Measurements from ENCODE around the gene MVB12A.

The MVB12A gene

GRCh38 chr19:17406887-17407196, 13.0 kb upstream of the MVB12A start:
- Histone ChIP-seq H3K9ac (ENCODE audit: low read length) (no peak overlapping the region), H2BK15ac (replicated peaks; ENCODE audit: low read depth) (no peak overlapping the region), H2AK5ac (ENCODE audit: low read length) (no peak overlapping the region), H3K56ac (ENCODE audit: low read length) (no peak overlapping the region), H4K5ac (ENCODE audit: low read length) (no peak overlapping the region), H3K4ac (ENCODE audit: low read depth, low read length) (no peak overlapping the region), H3K4me1 (ENCODE audit: control insufficient read depth, low read depth, low read length) (peaks cover 3% of the 10 kb centered on the region), H2BK120ac (ENCODE audit: low read depth, low read length) (no peak overlapping the region), H3K18ac (ENCODE audit: low read length) (no peak overlapping the region), H3K4me3 (ENCODE audit: low read length) (no peak overlapping the region), H3K27ac (ENCODE audit: low read depth, low read length) (no peak overlapping the region), H3K79me2 (ENCODE audit: control insufficient read depth, insufficient read depth, low read length) (no peaks in the 10 kb centered on the region), H3K36me3 (ENCODE audit: control insufficient read depth, insufficient read depth, low read length) (no peaks in the 10 kb centered on the region), H4K8ac (ENCODE audit: low read depth, low read length) (no peak overlapping the region), H3K27me3 (ENCODE audit: insufficient read depth, low read length, poor library complexity) (no peaks in the 10 kb centered on the region), H2BK5ac (ENCODE audit: low read length) (no peak overlapping the region), H3K79me1 (ENCODE audit: low read length) (no peaks in the 10 kb centered on the region), H3K4me2 (ENCODE audit: low read length) (no peak overlapping the region), H3K23ac (ENCODE audit: low read length) (no peak overlapping the region)
- WGBS (ENCODE audit: extremely low coverage, insufficient coverage, low lambda C conversion rate), result no CpG with 5 or more reads among the region's 2 CpGs
- no peak for DNase-seq

- no peak overlapping the region for H3K4me3 ChIP-seq (ENCODE audit: low read length)
- H3K36me3 ChIP-seq (ENCODE audit: control insufficient read depth, insufficient read depth, low read length), result no peaks in the 10 kb centered on the region
- no peak overlapping the region for H2BK120ac ChIP-seq (ENCODE audit: low read depth, low read length)
- H3K56ac ChIP-seq (ENCODE audit: low read length), result no peak overlapping the region
- H3K23ac ChIP-seq (ENCODE audit: low read length), result no peak overlapping the region
- no peaks in the 10 kb centered on the region for H3K79me1 ChIP-seq (ENCODE audit: low read length)
- no peak overlapping the region for H4K5ac ChIP-seq (ENCODE audit: low read length)
- H3K18ac ChIP-seq (ENCODE audit: low read length), result no peak overlapping the region
- DNase-seq, result no peak
- H3K4me2 ChIP-seq (ENCODE audit: low read length), result no peak overlapping the region
- no peak overlapping the region for H2BK15ac ChIP-seq (replicated peaks; ENCODE audit: low read depth)
- H3K27ac ChIP-seq (ENCODE audit: low read depth, low read length), result no peak overlapping the region
- H3K4me1 ChIP-seq (ENCODE audit: control insufficient read depth, low read depth, low read length), result no peaks in the 10 kb centered on the region
- H3K4ac ChIP-seq (ENCODE audit: low read depth, low read length), result no peak overlapping the region
- WGBS (ENCODE audit: extremely low coverage, insufficient coverage, low lambda C conversion rate), result no CpG with 5 or more reads among the region's 9 CpGs
- no peak overlapping the region for H3K9ac ChIP-seq (ENCODE audit: low read length)
- H3K27me3 ChIP-seq (ENCODE audit: insufficient read depth, low read length, poor library complexity), result no peaks in the 10 kb centered on the region
- H4K8ac ChIP-seq (ENCODE audit: low read depth, low read length), result no peak overlapping the region
- H2AK5ac ChIP-seq (ENCODE audit: low read length), result no peak overlapping the region
- H2BK5ac ChIP-seq (ENCODE audit: low read length), result no peak overlapping the region
- no peaks in the 10 kb centered on the region for H3K79me2 ChIP-seq (ENCODE audit: control insufficient read depth, insufficient read depth, low read length)
These were observed 9.9 kb upstream of the MVB12A start for GRCh38 chr19:17409990-17410389.

GRCh38 chr19:17411801-17412200, 8.0 kb upstream of the MVB12A start:
- Histone ChIP-seq H3K36me3 (ENCODE audit: control insufficient read depth, insufficient read depth, low read length) (no peaks in the 10 kb centered on the region), H3K23ac (ENCODE audit: low read length) (no peak overlapping the region), H4K8ac (ENCODE audit: low read depth, low read length) (no peak overlapping the region), H3K9ac (ENCODE audit: low read length) (no peak overlapping the region), H2AK5ac (ENCODE audit: low read length) (no peak overlapping the region), H3K4me3 (ENCODE audit: low read length) (no peak overlapping the region), H3K27me3 (ENCODE audit: insufficient read depth, low read length, poor library complexity) (no peaks in the 10 kb centered on the region), H4K5ac (ENCODE audit: low read length) (no peak overlapping the region), H3K79me1 (ENCODE audit: low read length) (no peaks in the 10 kb centered on the region), H3K79me2 (ENCODE audit: control insufficient read depth, insufficient read depth, low read length) (no peaks in the 10 kb centered on the region), H3K56ac (ENCODE audit: low read length) (no peak overlapping the region), H2BK15ac (replicated peaks; ENCODE audit: low read depth) (no peak overlapping the region), H3K4me2 (ENCODE audit: low read length) (no peak overlapping the region), H2BK120ac (ENCODE audit: low read depth, low read length) (no peak overlapping the region), H3K27ac (ENCODE audit: low read depth, low read length) (no peak overlapping the region), H3K4me1 (ENCODE audit: control insufficient read depth, low read depth, low read length) (peaks cover 3% of the 10 kb centered on the region), H3K18ac (ENCODE audit: low read length) (no peak overlapping the region), H3K4ac (ENCODE audit: low read depth, low read length) (no peak overlapping the region), H2BK5ac (ENCODE audit: low read length) (no peak overlapping the region)
- no CpG with 5 or more reads among the region's 11 CpGs for WGBS (ENCODE audit: extremely low coverage, insufficient coverage, low lambda C conversion rate)
- DNase-seq, result no peak

DNA sequence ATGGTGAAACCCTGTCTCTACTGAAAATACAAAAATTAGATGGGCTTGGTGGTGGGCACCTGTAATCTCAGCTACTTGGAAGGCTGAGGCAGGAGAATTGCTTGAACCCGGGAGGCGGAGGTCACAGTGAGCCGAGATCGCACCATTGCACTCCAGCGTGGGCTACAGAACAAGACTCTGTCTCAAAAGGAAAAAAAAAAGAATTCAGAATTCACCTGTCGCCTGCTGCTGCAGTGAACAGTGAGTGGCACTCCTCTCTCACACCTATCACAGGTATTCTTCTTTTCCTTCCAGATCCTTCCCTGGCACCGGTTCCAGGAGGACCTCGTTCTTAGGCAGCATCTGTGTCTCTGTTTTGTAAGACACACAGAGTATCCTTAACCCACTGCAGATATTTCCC, 5.8 kb upstream of the MVB12A start:
- Histone ChIP-seq H3K23ac (ENCODE audit: low read length) (no peak overlapping the region), H3K79me2 (ENCODE audit: control insufficient read depth, insufficient read depth, low read length) (no peaks in the 10 kb centered on the region), H3K27ac (ENCODE audit: low read depth, low read length) (no peak overlapping the region), H3K56ac (ENCODE audit: low read length) (no peak overlapping the region), H2BK15ac (replicated peaks; ENCODE audit: low read depth) (no peak overlapping the region), H3K18ac (ENCODE audit: low read length) (no peak overlapping the region), H2BK120ac (ENCODE audit: low read depth, low read length) (no peak overlapping the region), H3K4me3 (ENCODE audit: low read length) (no peak overlapping the region), H3K36me3 (ENCODE audit: control insufficient read depth, insufficient read depth, low read length) (no peaks in the 10 kb centered on the region), H3K79me1 (ENCODE audit: low read length) (no peaks in the 10 kb centered on the region), H2BK5ac (ENCODE audit: low read length) (no peak overlapping the region), H3K4me2 (ENCODE audit: low read length) (no peak overlapping the region), H3K9ac (ENCODE audit: low read length) (no peak overlapping the region), H3K4me1 (ENCODE audit: control insufficient read depth, low read depth, low read length) (peaks cover 3% of the 10 kb centered on the region), H3K4ac (ENCODE audit: low read depth, low read length) (no peak overlapping the region), H4K8ac (ENCODE audit: low read depth, low read length) (no peak overlapping the region), H2AK5ac (ENCODE audit: low read length) (no peak overlapping the region), H3K27me3 (ENCODE audit: insufficient read depth, low read length, poor library complexity) (no peaks in the 10 kb centered on the region), H4K5ac (ENCODE audit: low read length) (no peak overlapping the region)
- no CpG with 5 or more reads among the region's 8 CpGs for WGBS (ENCODE audit: extremely low coverage, insufficient coverage, low lambda C conversion rate)
- no peak for DNase-seq

- Histone ChIP-seq H4K5ac (ENCODE audit: low read length) (no peak overlapping the region), H3K9ac (ENCODE audit: low read length) (no peak overlapping the region), H3K23ac (ENCODE audit: low read length) (no peak overlapping the region), H3K4me3 (ENCODE audit: low read length) (no peak overlapping the region), H3K4me1 (ENCODE audit: control insufficient read depth, low read depth, low read length) (peaks cover 3% of the 10 kb centered on the region), H3K79me1 (ENCODE audit: low read length) (no peaks in the 10 kb centered on the region), H4K8ac (ENCODE audit: low read depth, low read length) (no peak overlapping the region), H2BK120ac (ENCODE audit: low read depth, low read length) (no peak overlapping the region), H2AK5ac (ENCODE audit: low read length) (no peak overlapping the region), H3K36me3 (ENCODE audit: control insufficient read depth, insufficient read depth, low read length) (no peaks in the 10 kb centered on the region), H3K27ac (ENCODE audit: low read depth, low read length) (no peak overlapping the region), H3K27me3 (ENCODE audit: insufficient read depth, low read length, poor library complexity) (no peaks in the 10 kb centered on the region), H3K4me2 (ENCODE audit: low read length) (no peak overlapping the region), H3K4ac (ENCODE audit: low read depth, low read length) (no peak overlapping the region), H2BK5ac (ENCODE audit: low read length) (no peak overlapping the region), H3K79me2 (ENCODE audit: control insufficient read depth, insufficient read depth, low read length) (no peaks in the 10 kb centered on the region), H3K56ac (ENCODE audit: low read length) (peak overlapping the region; percentile 78), H3K18ac (ENCODE audit: low read length) (no peak overlapping the region), H2BK15ac (replicated peaks; ENCODE audit: low read depth) (no peak overlapping the region)
- WGBS (ENCODE audit: extremely low coverage, insufficient coverage, low lambda C conversion rate), result no CpG with 5 or more reads among the region's 6 CpGs
- peak; percentile 66 for DNase-seq
These were observed 4.7 kb upstream of the MVB12A start for GRCh38 chr19:17415121-17415520.

DNA sequence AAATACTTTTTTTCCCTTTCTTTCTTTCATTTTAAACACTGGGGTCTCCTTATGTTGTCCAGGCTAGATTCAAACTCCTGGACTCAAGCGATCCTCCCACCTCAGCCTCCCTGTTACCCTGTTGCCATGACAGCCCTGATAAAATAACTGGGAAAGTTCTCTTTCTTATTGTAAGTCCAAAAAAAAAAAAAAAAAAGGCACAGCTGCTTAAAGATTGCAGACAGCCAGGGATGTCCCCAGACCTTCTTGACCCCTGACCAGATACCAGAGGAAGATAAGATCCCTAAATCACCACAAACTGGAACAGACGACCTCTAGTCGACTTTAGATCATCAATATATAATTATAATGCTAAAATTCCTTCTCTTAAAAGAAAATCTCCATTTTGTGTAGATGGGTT, 1.1 kb upstream of the MVB12A start:
- no peak overlapping the region for H3K18ac ChIP-seq (ENCODE audit: low read length)
- no peak overlapping the region for H4K5ac ChIP-seq (ENCODE audit: low read length)
- no peak overlapping the region for H3K4me3 ChIP-seq (ENCODE audit: low read length)
- H3K27ac ChIP-seq (ENCODE audit: low read depth, low read length), result no peak overlapping the region
- no peak overlapping the region for H3K4ac ChIP-seq (ENCODE audit: low read depth, low read length)
- no peak overlapping the region for H2AK5ac ChIP-seq (ENCODE audit: low read length)
- H2BK120ac ChIP-seq (ENCODE audit: low read depth, low read length), result no peak overlapping the region
- H3K36me3 ChIP-seq (ENCODE audit: control insufficient read depth, insufficient read depth, low read length), result no peaks in the 10 kb centered on the region
- no peaks in the 10 kb centered on the region for H3K79me2 ChIP-seq (ENCODE audit: control insufficient read depth, insufficient read depth, low read length)
- no peak overlapping the region for H4K8ac ChIP-seq (ENCODE audit: low read depth, low read length)
- H3K4me2 ChIP-seq (ENCODE audit: low read length), result no peak overlapping the region
- peaks cover 3% of the 10 kb centered on the region for H3K4me1 ChIP-seq (ENCODE audit: control insufficient read depth, low read depth, low read length)
- no peak overlapping the region for H3K23ac ChIP-seq (ENCODE audit: low read length)
- peak; percentile 20 for DNase-seq
- H2BK5ac ChIP-seq (ENCODE audit: low read length), result no peak overlapping the region
- no peak overlapping the region for H3K56ac ChIP-seq (ENCODE audit: low read length)
- H3K27me3 ChIP-seq (ENCODE audit: insufficient read depth, low read length, poor library complexity), result no peaks in the 10 kb centered on the region
- no peaks in the 10 kb centered on the region for H3K79me1 ChIP-seq (ENCODE audit: low read length)
- WGBS (ENCODE audit: extremely low coverage, insufficient coverage, low lambda C conversion rate), result no CpG with 5 or more reads among the region's 3 CpGs
- no peak overlapping the region for H2BK15ac ChIP-seq (replicated peaks; ENCODE audit: low read depth)
- H3K9ac ChIP-seq (ENCODE audit: low read length), result peak overlapping the region; percentile 61
